SJCRH30 (cell line): ENCODE results near the gene RNF39. TPM values are rescaled to one million over a fixed set of nuclear protein-coding genes. Genes with fewer than 3 reads are reported as not detected.
"Not testable (repeated sequence)": the region's sequence is repeated elsewhere in the genome, so short reads cannot be mapped to it uniquely, and the experiment has no call there.

Source experiments
- DNase-seq, 2 experiments: peaks; one replicate each; pipeline ENCODE4 v3.0.0-alpha.2; 2015 to 2020
- H3K27ac ChIP-seq: fragments of 250-450 bp; sonication (Bioruptor Pico); 2 replicates; pipeline ENCODE4 v1.5.1; 2020; ENCODE audit warnings: mild to moderate bottlenecking, moderate library complexity
- H3K27me3 ChIP-seq: fragments of 250-450 bp; sonication (Bioruptor Pico); 2 replicates; pipeline ENCODE4 v1.5.1; 2020; ENCODE audit warnings: mild to moderate bottlenecking, moderate library complexity
- H3K36me3 ChIP-seq: fragments of 250-450 bp; sonication (Bioruptor Pico); 2 replicates; pipeline ENCODE4 v1.5.1; 2020; ENCODE audit warnings: mild to moderate bottlenecking, moderate library complexity
- H3K4me1 ChIP-seq: fragments of 250-450 bp; sonication (Bioruptor Pico); 2 replicates; pipeline ENCODE4 v1.5.1; 2020; ENCODE audit warnings: mild to moderate bottlenecking, moderate library complexity
- H3K4me3 ChIP-seq: fragments of 250-450 bp; sonication (Bioruptor Pico); 2 replicates; pipeline ENCODE4 v1.5.1; 2020; ENCODE audit warnings: mild to moderate bottlenecking, moderate library complexity
- H3K9me3 ChIP-seq: fragments of 250-450 bp; sonication (Bioruptor Pico); replicated peaks from 2 replicates; pipeline ENCODE4 v1.5.1; 2020; ENCODE audit warnings: mild to moderate bottlenecking, moderate library complexity
- total RNA-seq: library from RNA; depleted of rRNA; stranded (reverse); fragments of >200 nt; shearing (Covaris generic); gene quantifications from 2 replicates; pipeline ENCODE4 v1.2.3, GENCODE V29; 2014

The RNF39 gene
- total RNA-seq, 1 experiment from 2014 or later: not detected

GRCh38 chr6:30061092-30061857, 14.3 kb downstream of the RNF39 start, which contains the start of gene POLR1H:
TSS of gene POLR1H (plus strand) at chr6:30061265. CDS start at chr6:30061525, 260 bp downstream.
- Histone ChIP-seq H3K4me1 (no peaks in the 10 kb centered on the region), H3K4me3 (peak within 1 kb of the TSS; percentile 79), H3K9me3 (no peaks in the 10 kb centered on the region), H3K27ac (peak within 1 kb of the TSS; percentile 87), H3K27me3 (no peaks in the 10 kb centered on the region), H3K36me3 (0 out of 2 replicates have a peak, but pooled peaks cover 1% of the 10 kb centered on the region)
- DNase-seq: peak; percentile 93 to 96

- Histone ChIP-seq H3K27me3 (no peaks in the 10 kb centered on the region), H3K27ac (peak overlapping the region; percentile 87), H3K36me3 (0 out of 2 replicates have a peak, but pooled peaks cover 3% of the 10 kb centered on the region), H3K4me3 (peak overlapping the region; percentile 79), H3K9me3 (no peaks in the 10 kb centered on the region), H3K4me1 (no peaks in the 10 kb centered on the region)
- peak; percentile 24 to 39 for DNase-seq
Observed at GRCh38 chr6:30060606-30061091, 14.9 kb downstream of the RNF39 start.

GRCh38 chr6:30055513-30055912, 20.1 kb downstream of the RNF39 start:
- Histone ChIP-seq H3K27ac (no peak overlapping the region), H3K4me1 (no peaks in the 10 kb centered on the region), H3K36me3 (0 out of 2 replicates have a peak, but pooled peaks cover 3% of the 10 kb centered on the region), H3K4me3 (no peak overlapping the region), H3K27me3 (no peaks in the 10 kb centered on the region), H3K9me3 (no peaks in the 10 kb centered on the region)
- no peak for DNase-seq

- DNase-seq: no peak
- Histone ChIP-seq H3K4me1 (no peaks in the 10 kb centered on the region), H3K36me3 (0 out of 2 replicates have a peak, but pooled peaks cover 3% of the 10 kb centered on the region), H3K27me3 (no peaks in the 10 kb centered on the region), H3K27ac (no peak overlapping the region), H3K9me3 (no peaks in the 10 kb centered on the region), H3K4me3 (no peak overlapping the region)
Observed at GRCh38 chr6:30053682-30054081, 21.9 kb downstream of the RNF39 start.

GRCh38 chr6:30047220-30047619, 28.3 kb downstream of the RNF39 start:
- DNase-seq: no peak
- no peaks in the 10 kb centered on the region for H3K9me3 ChIP-seq
- no peaks in the 10 kb centered on the region for H3K27me3 ChIP-seq
- no peaks in the 10 kb centered on the region for H3K36me3 ChIP-seq
- H3K27ac ChIP-seq: no peak overlapping the region
- H3K4me1 ChIP-seq: peaks cover 33% of the 10 kb centered on the region
- H3K4me3 ChIP-seq: no peak overlapping the region

- Histone ChIP-seq H3K4me1 (peaks cover 51% of the 10 kb centered on the region), H3K27ac (peak overlapping the region; percentile 46), H3K9me3 (no peaks in the 10 kb centered on the region), H3K36me3 (no peaks in the 10 kb centered on the region), H3K27me3 (no peaks in the 10 kb centered on the region), H3K4me3 (no peak overlapping the region)
- peak; percentile 34 to 59 for DNase-seq
Observed at GRCh38 chr6:30044630-30045029, 30.9 kb downstream of the RNF39 start.

- no peak overlapping the region for H3K4me3 ChIP-seq
- no peaks in the 10 kb centered on the region for H3K36me3 ChIP-seq
- no peak for DNase-seq
- no peaks in the 10 kb centered on the region for H3K27me3 ChIP-seq
- peaks cover 51% of the 10 kb centered on the region for H3K4me1 ChIP-seq
- H3K27ac ChIP-seq: peak overlapping the region; percentile 95; the same call in 1 of the 2 replicates
- no peaks in the 10 kb centered on the region for H3K9me3 ChIP-seq
Observed at GRCh38 chr6:30043744-30044143, 31.8 kb downstream of the RNF39 start.

GRCh38 chr6:30042914-30043313, 32.7 kb downstream of the RNF39 start:
- Histone ChIP-seq H3K36me3 (no peaks in the 10 kb centered on the region), H3K9me3 (no peaks in the 10 kb centered on the region), H3K27ac (peak overlapping the region; percentile 95), H3K27me3 (no peaks in the 10 kb centered on the region), H3K4me3 (no peak overlapping the region), H3K4me1 (peaks cover 51% of the 10 kb centered on the region)
- peak in 1 of 2 experiments; percentile 14 for DNase-seq

- H3K36me3 ChIP-seq: no peaks in the 10 kb centered on the region
- peaks cover 51% of the 10 kb centered on the region for H3K4me1 ChIP-seq
- no peaks in the 10 kb centered on the region for H3K9me3 ChIP-seq
- peak; percentile 12 to 62 for DNase-seq
- no peak overlapping the region for H3K4me3 ChIP-seq
- no peaks in the 10 kb centered on the region for H3K27me3 ChIP-seq
- H3K27ac ChIP-seq: peak overlapping the region; percentile 95
Observed at GRCh38 chr6:30042476-30042875, 33.1 kb downstream of the RNF39 start.

- peaks cover 51% of the 10 kb centered on the region for H3K4me1 ChIP-seq
- peak; percentile 71 to 87 for DNase-seq
- H3K4me3 ChIP-seq: no peak overlapping the region
- H3K9me3 ChIP-seq: no peaks in the 10 kb centered on the region
- no peaks in the 10 kb centered on the region for H3K27me3 ChIP-seq
- peak overlapping the region; percentile 95 for H3K27ac ChIP-seq
- no peaks in the 10 kb centered on the region for H3K36me3 ChIP-seq
Observed at GRCh38 chr6:30041821-30042220, 33.7 kb downstream of the RNF39 start.

- Histone ChIP-seq H3K27ac (peak overlapping the region; percentile 95), H3K9me3 (no peaks in the 10 kb centered on the region), H3K27me3 (no peaks in the 10 kb centered on the region), H3K4me1 (peaks cover 51% of the 10 kb centered on the region), H3K4me3 (no peak overlapping the region), H3K36me3 (no peaks in the 10 kb centered on the region)
- peak; percentile 69 to 80 for DNase-seq
Observed at GRCh38 chr6:30041221-30041620, 34.3 kb downstream of the RNF39 start.

- DNase-seq: peak in 1 of 2 experiments; percentile 13
- no peak overlapping the region for H3K4me3 ChIP-seq
Observed at GRCh38 chr6:30037182-30037788, 38.3 kb downstream of the RNF39 start.

GRCh38 chr6:30035784-30036183, 39.8 kb downstream of the RNF39 start:
- Histone ChIP-seq H3K27ac (no peak overlapping the region), H3K4me1 (peaks cover 4% of the 10 kb centered on the region), H3K9me3 (no peaks in the 10 kb centered on the region), H3K4me3 (no peak overlapping the region), H3K36me3 (no peaks in the 10 kb centered on the region), H3K27me3 (no peaks in the 10 kb centered on the region)
- no peak for DNase-seq

More at GRCh38 chr6:30037182-30037788, 38.3 kb downstream of the RNF39 start:
- H3K4me1 ChIP-seq: peaks cover 19% of the 10 kb centered on the region
- H3K9me3 ChIP-seq: no peaks in the 10 kb centered on the region
- H3K36me3 ChIP-seq: no peaks in the 10 kb centered on the region
- no peaks in the 10 kb centered on the region for H3K27me3 ChIP-seq
- no peak overlapping the region for H3K27ac ChIP-seq

GRCh38 chr6:30033440-30033839, 42.1 kb downstream of the RNF39 start:
- not testable (repeated sequence) for DNase-seq, H3K4me1 ChIP-seq, H3K4me3 ChIP-seq, H3K36me3 ChIP-seq, H3K27me3 ChIP-seq, H3K27ac ChIP-seq, H3K9me3 ChIP-seq

- Histone ChIP-seq H3K4me1 (no peaks in the 10 kb centered on the region), H3K36me3 (no peaks in the 10 kb centered on the region), H3K27ac (no peak overlapping the region), H3K27me3 (no peaks in the 10 kb centered on the region), H3K9me3 (no peaks in the 10 kb centered on the region), H3K4me3 (no peak overlapping the region)
- DNase-seq: no peak
Observed at GRCh38 chr6:30031381-30031780, 44.2 kb downstream of the RNF39 start.
